Psoas muscle (tissue), 8 donors: ENCODE results near the gene TSC22D2. TPM values are rescaled to one million over a fixed set of nuclear protein-coding genes. Genes with fewer than 3 reads are reported as not detected.
"Not testable (repeated sequence)": the region's sequence is repeated elsewhere in the genome, so short reads cannot be mapped to it uniquely, and the experiment has no call there.

Source experiments
- ATAC-seq, 4 donors: fragments of 200-7000 bp; cut with Tn5 transposase; one replicate each; pipeline ENCODE4 v1.9.1; 2020; ENCODE audit warnings: moderate library complexity in 3 of 4, mild to moderate bottlenecking in 2 of 4
- DNase-seq, 2 donors: peaks; one replicate each; pipeline ENCODE4 v3.0.0-alpha.2; 2020
- H3K27ac ChIP-seq: fragments of 200-600 bp; one replicate; pipeline ENCODE4 v1.8.0; 2022
- H3K27me3 ChIP-seq, 3 donors: fragments of 200-600 bp in 1 of 3; one replicate each; pipeline versions ENCODE4 v1.6.1 to v1.8.0; 2013 to 2022; ENCODE audit warnings: low read length in 2 of 3, mild to moderate bottlenecking in 2 of 3, moderate library complexity in 1 of 3; ENCODE audit not compliant: insufficient read depth in 3 of 3
- H3K36me3 ChIP-seq, 2 donors: fragments of 200-600 bp in 1 of 2; one replicate each; pipeline versions ENCODE4 v1.6.1 to v1.8.0; 2013 to 2022; ENCODE audit warnings: low read depth in 1 of 2, mild to moderate bottlenecking in 1 of 2, moderate library complexity in 1 of 2; ENCODE audit not compliant: insufficient read depth in 1 of 2
- H3K4me1 ChIP-seq: fragments of 200-600 bp; one replicate; pipeline ENCODE4 v1.8.0; 2022
- H3K4me3 ChIP-seq: fragments of 200-600 bp; one replicate; pipeline ENCODE4 v1.8.0; 2022; ENCODE audit warnings: mild to moderate bottlenecking
- H3K9me3 ChIP-seq: fragments of 200-600 bp; one replicate; pipeline ENCODE4 v1.8.0; 2022
- CTCF ChIP-seq: fragments of 200-600 bp; IDR thresholded peaks from one replicate; pipeline ENCODE4 v1.8.0; 2022; ENCODE audit warnings: antibody characterized with exemption
- WGBS, 3 donors: extraction: QIAGEN DNeasy Blood & Tissue Kit; methylation state at CpG; one replicate each; pipeline versions ENCODE4 v1.1.6 to v1.1.7; 2013; 5-methylcytosine and 5-hydroxymethylcytosine counted together
- intact Hi-C, 2 donors: fragments of 100-400 bp; cut with DNase I; formaldehyde crosslinking; loops; one replicate each; pipeline versions ENCODE4 v1.11.0 to v1.14.2; 2022
- polyA plus RNA-seq, 3 donors: library from polyadenylated mRNA; stranded (reverse); fragments of 200-250 nt; gene quantifications; one replicate each; pipeline ENCODE4 v1.2.3, GENCODE V29; 2013
- total RNA-seq, 4 donors: library from RNA; stranded (reverse); fragmentation: NEBNext Ultra II Directional in 2 of 4; extraction: Animal tissue kit (Norgen Biotek cat#: 25700) in 2 of 4; gene quantifications; one replicate each; pipeline versions ENCODE4 v1.2.1 to v1.2.4, GENCODE V29; 2021 to 2023
- donor health status: healthy with polysubstance abuse.
- donor health status: DM: no; HTN: no; CAD: no; lungs with moderate emphysema.
- donor health status: Bipolar disorder and iron deficiency.
- donor health status: healthy.
- donor health status: DM: yes; HTN: yes; CAD: no.
- donor health status: DM: no; HTN: no; CAD: no.
- donor health status: DM: no; HTN: no; CAD: no.
- donor health status: DM: yes; HTN: yes; CAD: no.

TSC22D2 gene
- total and polyA plus RNA-seq, 7 donors, result 10.4 to 63.6 (median 29.7) TPM

- no peaks in the 10 kb centered on the region for H3K36me3 ChIP-seq
- H3K4me1 ChIP-seq, result peaks cover 11% of the 10 kb centered on the region
- H3K9me3 ChIP-seq, result no peaks in the 10 kb centered on the region
- H3K4me3 ChIP-seq, result no peak overlapping the region
- H3K27me3 ChIP-seq, result no peaks in the 10 kb centered on the region
- H3K27ac ChIP-seq, result peak overlapping the region; percentile 70
- TF ChIP-seq CTCF, result no peak
- ATAC-seq (peak; percentile 96 to 99 (median 99)), DNase-seq (peak; percentile 61 to 70)
- intact Hi-C loops, result loop anchor here in 1 of 2 donors (5.0 kb wide), 1 partner anchor 57 kb away; no protein-coding TSS in a partner anchor
- WGBS, 3 donors, result 82 to 84% (median 82%) methylated on average over 15 of the region's 15 CpGs
Observed at GRCh38 chr3:150469031-150469930, 61.2 kb downstream of the TSC22D2 start.

GRCh38 chr3:150469931-150470740, 62.0 kb downstream of the TSC22D2 start:
- DNase-seq, result no peak
- 78 to 85% (median 85%) methylated on average over 7 of the region's 7 CpGs for WGBS, 3 donors
- H3K9me3 ChIP-seq, result no peaks in the 10 kb centered on the region
- no peak for TF ChIP-seq CTCF
- H3K27ac ChIP-seq, result peak overlapping the region; percentile 70
- intact Hi-C loops, result loop anchor here in 1 of 2 donors (5.0 kb wide), 1 partner anchor 58 kb away; no protein-coding TSS in a partner anchor
- peak; percentile 5 to 39 (median 32) for ATAC-seq
- peaks cover 11% of the 10 kb centered on the region for H3K4me1 ChIP-seq
- H3K4me3 ChIP-seq, result no peak overlapping the region
- H3K27me3 ChIP-seq, result no peaks in the 10 kb centered on the region
- H3K36me3 ChIP-seq, result no peaks in the 10 kb centered on the region

GRCh38 chr3:150472421-150472820, 64.3 kb downstream of the TSC22D2 start:
- no peak overlapping the region for H3K27ac ChIP-seq
- H3K4me3 ChIP-seq, result no peak overlapping the region
- ATAC-seq (no peak), DNase-seq (no peak)
- H3K36me3 ChIP-seq, result no peaks in the 10 kb centered on the region
- H3K9me3 ChIP-seq, result no peaks in the 10 kb centered on the region
- no peaks in the 10 kb centered on the region for H3K27me3 ChIP-seq
- TF ChIP-seq CTCF, result no peak
- 92 to 100% (median 100%) methylated on average over 1 of the region's 1 CpG for WGBS, 3 donors
- intact Hi-C loops, result no loop called here
- peaks cover 11% of the 10 kb centered on the region for H3K4me1 ChIP-seq

- H3K4me3 ChIP-seq, H3K36me3 ChIP-seq, H3K27me3 ChIP-seq, H3K9me3 ChIP-seq, ATAC-seq, H3K27ac ChIP-seq, intact Hi-C loops, DNase-seq: not testable (repeated sequence)
- WGBS, 3 donors, result 96 to 99% (median 98%) methylated on average over 8 of the region's 8 CpGs
- H3K4me1 ChIP-seq, result peaks cover 11% of the 10 kb centered on the region
Observed at GRCh38 chr3:150473161-150473560, 65.1 kb downstream of the TSC22D2 start.

- Histone ChIP-seq H3K4me3 (no peak overlapping the region), H3K36me3 (no peaks in the 10 kb centered on the region), H3K4me1 (no peaks in the 10 kb centered on the region), H3K9me3 (peaks cover 6% of the 10 kb centered on the region), H3K27me3 (no peaks in the 10 kb centered on the region), H3K27ac (no peak overlapping the region)
- no peak for DNase-seq
- intact Hi-C loops, result no loop called here
- ATAC-seq, result no peak
- no peak for TF ChIP-seq CTCF
Observed at GRCh38 chr3:150479370-150479769, 71.3 kb downstream of the TSC22D2 start.
